Embryonic facial prominence (tissue), 1 donor: ENCODE data around the gene FAM120A.
"Not testable (repeated sequence)": the region's sequence is repeated elsewhere in the genome, so short reads cannot be mapped to it uniquely, and the experiment has no call there.

Source experiments
- DNase-seq: peaks from one replicate; pipeline ENCODE4 v3.0.0-alpha.2; 2016; ENCODE audit errors: extremely low spot score

FAM120A gene

DNA sequence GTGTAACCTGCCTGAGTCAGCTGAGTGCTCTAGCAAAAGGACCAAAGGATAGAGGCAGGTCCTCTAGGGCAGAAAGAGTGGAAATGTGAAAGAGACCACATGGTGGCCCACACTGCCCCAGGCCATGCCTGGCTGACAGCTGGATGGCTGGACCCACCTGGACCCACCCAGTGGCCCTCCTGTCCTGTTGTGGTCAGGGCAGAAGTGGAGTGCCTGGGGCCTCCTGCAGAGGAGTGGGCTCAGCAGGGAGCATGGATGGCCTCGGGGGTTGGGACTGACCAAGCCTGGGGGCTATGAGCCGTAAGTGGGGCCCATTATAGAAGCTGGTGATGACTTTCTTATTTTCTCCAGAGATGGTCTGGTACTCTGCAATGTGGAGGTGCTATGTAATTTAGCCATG lies 57.6 kb downstream of the FAM120A start:
- DNase-seq = no peak

DNA sequence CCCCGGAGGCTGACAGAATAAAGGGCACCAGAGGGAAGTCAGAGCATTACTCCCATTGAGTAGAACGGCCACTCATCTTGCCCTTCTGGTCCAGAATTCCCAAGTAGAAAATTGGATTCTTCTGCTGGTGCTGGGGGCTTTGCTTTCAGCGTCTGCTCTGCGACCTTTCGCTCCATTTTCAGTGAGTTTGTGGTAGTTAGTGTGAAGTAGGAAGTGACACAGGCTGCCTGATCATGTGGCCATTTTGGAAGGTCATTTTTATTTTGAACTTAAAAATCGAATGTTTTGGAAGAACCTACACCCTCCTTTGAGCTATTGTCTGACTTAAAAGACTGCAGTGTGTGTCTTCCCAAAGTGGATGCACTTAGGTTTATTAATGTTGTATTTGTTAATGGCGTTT lies 58.6 kb downstream of the FAM120A start:
- DNase-seq = no peak

DNA sequence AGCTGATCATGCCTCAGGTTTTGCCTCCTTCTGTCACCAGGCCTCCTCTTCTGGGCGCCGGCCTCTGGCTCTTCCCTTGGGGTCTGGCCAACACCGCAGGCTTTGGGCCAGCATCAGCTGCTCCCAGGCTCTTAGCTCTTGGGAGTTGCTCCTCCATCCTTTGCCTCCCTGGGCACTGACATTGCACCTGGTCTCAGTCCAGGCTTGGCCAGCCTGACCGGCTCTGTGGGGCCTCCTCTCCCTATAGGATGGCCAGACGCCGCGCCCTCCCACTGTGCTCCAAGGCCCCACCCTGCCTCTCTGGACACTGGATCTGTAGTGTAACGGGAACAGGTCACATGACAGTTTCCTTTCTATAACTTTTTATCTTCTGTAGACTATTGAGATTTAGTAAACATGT lies 59.7 kb downstream of the FAM120A start:
- DNase-seq = not testable (repeated sequence)

DNA sequence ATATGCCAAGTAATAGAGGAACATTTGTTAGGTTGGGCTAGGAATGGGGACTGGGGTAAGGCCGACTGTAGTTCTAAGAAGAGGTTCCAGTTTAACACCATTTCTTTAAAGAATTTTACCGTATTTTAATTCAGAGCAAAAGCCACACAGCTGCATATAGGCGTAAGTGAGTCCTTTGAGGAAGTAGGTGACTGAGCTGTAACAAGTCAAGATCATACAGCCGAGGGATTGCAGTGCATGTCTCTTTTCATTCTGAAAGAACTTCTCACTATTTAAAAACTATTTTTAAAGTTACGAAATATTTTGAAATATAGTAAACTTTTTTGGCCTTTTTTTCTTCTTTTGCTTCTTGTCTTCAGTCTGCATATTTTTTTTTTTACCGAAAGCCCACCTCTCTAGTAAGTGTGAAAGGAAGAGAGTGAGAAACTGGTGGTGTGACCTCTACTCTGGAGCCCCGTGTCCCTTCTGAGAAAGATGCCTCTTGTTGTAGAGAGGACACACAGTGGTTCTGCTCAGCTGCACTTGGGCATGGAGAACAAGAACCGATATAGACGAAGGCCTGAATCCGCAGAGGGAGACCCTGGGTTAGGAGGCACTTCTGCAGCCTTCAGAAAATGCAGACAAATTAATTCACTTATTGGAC lies 60.8 kb downstream of the FAM120A start:
- not testable (repeated sequence) for DNase-seq

DNA sequence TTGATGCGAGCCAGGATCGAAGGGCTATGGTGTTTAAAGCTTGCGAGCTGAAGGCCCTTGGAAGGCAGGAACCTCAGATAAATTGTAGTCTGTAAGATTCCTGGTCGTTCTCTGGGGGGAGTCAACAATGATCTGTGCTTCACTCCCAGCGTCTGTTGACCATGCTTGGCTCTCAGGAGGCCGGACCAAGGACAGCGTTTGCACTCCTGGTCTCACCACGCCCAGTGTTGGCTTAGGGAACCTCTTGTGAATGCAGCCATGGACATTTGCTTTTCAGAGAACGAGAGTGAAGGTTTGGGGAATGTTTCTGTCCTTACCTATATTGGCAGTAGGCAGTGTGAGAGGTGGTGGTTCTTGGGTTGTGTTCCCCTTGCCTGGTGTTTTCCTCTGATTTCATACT lies 62.1 kb downstream of the FAM120A start:
- no peak for DNase-seq

DNA sequence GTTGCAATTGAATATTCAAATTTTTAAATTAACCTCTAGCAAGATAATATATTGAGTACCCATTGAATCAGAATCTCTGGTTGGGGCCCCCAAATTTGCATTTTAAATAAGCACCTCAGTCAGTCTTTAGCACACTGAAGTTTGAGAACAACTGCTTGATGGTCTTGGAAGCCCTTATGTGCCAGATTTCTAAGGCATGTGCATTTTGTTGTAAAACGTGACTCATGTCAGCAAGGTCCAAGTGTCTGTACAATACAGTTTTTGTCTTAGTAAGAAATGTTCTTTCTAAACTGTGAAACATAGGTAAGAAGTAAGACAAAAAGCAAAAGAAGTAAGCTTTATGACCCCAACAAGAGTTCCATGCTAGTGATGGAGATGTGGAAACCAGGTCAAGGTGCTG lies 65.8 kb downstream of the FAM120A start:
- no peak for DNase-seq

DNA sequence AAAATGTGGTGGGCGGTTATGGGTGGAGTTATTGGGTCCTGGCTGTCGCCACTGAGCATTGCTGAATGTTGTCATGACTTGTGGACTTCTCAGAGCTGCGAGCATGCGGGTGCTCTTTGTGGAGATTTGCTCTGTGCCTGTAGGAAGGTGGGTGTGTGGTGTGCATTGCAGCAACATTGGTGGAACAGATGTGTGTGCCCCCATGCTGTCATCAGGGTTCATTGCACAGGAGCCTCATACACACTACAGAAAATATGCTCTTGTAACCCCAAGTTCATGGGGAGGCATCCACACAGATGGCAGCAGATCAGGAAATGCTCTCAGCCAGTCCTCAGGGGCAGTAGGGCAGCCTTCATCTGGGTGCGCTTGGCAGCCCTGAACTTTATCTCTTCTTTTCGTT lies 69.0 kb downstream of the FAM120A start:
- no peak for DNase-seq

DNA sequence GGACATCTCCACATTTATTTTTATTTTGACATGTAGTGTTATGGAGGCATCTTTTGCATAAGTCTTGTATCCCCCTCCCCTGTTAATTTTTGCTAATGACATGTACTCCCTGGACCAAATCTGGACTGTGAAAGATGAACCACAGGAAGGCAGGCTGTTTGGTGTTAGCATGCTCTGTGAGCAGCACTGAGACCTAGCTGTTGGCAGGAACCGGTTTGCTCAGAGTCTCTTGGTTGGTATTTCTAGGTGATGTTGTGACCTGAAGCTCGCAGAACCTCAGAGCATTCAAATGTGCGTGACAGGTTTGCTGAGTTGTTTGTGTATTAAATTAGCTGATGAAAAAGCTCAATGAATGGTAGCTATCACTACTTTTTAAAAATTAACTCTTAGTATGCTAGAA lies 71.3 kb downstream of the FAM120A start:
- no peak for DNase-seq

DNA sequence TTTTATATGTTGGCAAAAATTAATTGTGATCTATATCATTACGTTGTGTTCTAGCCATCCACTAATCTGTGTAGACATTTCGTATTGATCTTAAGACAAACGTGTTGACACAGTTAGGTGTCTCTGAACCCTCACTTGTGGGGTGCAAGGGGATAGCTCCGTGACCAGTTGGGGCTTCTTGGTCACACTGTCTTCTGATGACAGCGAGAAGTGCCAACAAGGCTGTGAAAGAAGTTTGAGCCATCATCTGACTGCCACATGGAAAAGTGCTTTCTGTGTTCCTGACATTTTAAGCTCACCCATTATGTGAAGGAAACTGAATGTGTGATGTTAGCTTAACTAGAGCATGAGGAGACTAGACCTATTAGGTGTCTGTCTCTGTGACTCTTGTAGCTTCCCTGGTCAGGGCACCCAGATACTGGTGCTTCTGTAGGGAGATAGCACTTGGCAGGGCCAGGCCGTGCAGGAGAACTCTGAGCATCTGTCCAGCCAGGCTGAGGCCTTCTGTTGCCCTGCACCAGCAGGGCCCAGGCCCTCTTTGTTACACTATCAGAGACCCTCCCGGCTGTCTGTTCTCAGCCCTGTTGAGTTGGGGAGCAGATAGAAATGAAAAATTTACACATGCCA lies 72.1 kb downstream of the FAM120A start:
- DNase-seq = no peak

DNA sequence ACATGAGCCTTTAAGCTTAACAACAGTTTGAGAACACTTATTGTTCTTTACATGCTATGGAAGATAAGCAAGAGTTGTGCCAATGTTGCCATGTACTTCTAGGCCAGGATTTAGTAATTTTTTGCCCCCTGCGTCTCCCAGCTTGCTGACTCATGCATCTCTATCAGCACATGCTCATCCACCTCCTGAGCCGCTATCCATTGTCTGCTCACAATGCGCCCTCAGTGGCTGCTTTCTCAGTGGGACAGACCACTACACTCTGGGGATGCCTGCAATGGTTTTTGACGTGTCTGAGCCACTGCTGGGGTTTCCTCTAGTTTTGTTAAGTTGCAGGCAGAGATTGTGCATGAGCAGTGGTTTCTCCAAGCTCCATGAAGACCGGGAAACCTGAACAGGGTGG lies 74.0 kb downstream of the FAM120A start:
- DNase-seq = no peak

DNA sequence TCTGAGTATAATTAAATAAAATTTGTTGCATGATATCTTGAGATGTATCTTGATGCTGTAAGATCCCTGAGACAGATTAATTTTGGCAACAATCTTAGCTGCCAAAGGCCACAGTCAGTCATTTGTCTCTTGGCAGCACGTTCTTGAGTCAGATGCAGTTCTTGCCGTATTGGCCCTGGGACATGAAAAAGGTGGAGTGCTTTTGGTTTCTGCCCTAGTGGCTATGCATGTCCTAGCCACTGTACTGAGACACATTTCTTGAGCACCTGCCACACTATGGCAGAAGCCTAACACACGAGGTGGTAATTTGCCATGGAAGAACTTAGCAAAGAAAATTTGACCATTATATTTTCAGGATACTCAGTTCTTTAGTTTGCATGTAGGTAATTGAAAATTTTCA lies 79.9 kb downstream of the FAM120A start:
- DNase-seq = no peak

DNA sequence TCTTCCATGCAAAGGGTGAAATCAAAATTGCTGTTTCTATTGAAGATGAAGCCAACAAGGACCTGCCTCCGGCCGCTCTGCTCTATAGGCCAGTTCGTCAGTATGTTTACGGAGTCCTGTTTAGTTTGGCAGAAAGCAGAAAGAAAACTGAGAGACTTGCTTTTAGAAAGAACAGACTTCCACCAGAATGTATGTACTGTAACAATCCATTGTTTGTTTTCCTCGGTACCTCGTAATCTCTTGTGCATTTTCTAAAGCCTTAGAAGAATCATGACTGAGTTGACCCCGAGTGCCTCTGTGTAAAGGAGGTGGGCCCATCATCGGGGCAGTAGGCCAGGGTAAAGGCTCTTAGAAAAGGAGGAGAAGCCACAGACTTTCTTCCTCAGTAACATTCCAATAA lies 80.7 kb downstream of the FAM120A start:
- no peak for DNase-seq

DNA sequence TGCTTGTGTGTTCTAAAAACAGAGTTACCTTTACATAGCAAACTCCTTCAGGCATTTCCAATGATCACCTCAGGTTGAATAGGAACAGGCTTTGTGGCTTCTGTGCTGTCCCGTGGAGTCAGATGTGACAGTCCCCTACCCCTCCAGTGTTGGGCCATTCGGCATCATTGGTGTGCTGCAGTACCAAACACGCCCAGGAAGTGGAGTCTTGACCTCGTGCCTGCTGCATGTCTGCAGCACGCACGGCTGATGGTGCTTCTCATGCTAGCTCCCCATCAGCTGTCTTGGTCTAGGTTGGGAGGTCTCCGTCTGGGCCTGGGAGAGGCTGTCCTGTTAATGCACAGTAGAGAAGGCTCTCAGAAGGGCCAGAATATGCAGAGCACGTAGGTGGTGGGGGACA lies 82.4 kb downstream of the FAM120A start:
- DNase-seq = no peak

DNA sequence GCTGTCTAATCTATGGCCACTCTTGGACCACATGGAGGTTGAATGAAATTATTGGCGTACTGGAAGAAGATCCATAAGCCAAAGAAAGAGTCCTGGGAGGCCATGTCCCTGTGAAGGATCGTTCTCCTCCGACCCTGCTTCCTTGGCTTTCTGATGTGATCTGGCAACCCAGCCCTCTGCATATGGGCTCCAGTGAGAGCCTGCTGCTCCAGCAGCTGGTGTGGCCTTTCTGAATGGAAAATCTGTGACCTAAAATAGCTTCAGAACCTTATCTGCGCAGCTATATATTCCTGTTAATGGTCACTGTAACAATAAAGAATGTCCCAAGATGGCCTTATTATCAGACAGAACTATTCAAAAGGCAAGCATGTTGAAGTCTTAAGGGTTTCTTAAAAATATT lies 84.7 kb downstream of the FAM120A start:
- DNase-seq = no peak

DNA sequence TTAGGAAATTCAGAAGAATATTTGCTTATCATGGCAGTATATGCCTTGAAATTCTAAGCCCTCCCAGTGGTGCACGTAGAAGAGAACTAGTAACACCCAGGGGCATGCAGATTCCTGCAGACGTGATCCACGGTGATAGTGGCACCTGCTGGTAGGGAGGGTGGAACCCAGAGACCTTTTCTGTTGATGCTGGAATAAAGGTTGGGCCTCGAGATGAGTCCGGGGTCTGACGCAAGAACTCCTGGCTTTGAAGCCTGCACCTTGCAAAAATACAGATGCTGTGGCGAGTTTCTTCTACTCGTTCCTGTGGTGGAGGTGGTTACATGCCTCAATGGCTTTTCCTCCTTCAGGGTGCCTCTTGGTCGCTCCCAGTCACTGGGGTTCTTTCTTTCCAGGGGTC lies 85.4 kb downstream of the FAM120A start:
- no peak for DNase-seq

DNA sequence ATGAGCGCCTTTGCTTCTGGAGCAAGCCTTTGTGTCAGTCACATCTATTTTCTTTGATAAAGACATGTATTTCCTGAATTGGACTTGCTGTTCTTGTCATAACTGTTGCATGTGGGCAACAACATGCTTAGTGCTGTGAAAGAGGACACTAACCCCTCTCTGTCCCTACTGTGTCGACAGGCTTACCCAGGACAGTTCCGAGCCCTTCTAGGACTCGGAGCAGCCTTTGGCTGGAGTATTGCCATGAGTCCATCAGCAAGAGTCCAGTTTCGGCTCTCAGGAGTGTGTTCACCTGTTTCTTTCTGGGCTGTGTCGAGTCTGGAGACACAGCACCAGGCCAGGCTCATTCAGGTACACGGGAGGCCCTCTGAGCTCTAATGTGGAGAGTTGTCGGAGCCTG lies 88.8 kb downstream of the FAM120A start:
- no peak for DNase-seq

DNA sequence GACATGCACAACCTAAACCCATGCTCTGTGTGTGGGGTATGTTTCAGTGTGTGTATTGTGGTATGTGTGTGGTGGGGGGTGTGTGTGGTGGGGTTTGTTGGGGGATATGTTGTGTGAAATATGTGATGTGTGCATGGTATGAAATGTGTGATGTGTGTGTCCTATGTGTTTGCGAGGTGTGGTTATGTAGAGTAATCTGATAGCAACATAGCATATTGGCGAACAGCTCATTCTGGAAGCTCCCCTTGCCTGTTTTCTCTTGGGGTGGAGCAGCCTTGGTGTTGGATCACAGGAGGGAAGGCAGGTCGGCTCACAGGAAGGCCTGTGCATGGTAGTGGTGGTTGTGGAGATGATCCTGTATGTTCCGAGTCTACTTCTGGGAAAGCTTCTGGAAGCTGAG lies 89.5 kb downstream of the FAM120A start:
- no peak for DNase-seq

DNA sequence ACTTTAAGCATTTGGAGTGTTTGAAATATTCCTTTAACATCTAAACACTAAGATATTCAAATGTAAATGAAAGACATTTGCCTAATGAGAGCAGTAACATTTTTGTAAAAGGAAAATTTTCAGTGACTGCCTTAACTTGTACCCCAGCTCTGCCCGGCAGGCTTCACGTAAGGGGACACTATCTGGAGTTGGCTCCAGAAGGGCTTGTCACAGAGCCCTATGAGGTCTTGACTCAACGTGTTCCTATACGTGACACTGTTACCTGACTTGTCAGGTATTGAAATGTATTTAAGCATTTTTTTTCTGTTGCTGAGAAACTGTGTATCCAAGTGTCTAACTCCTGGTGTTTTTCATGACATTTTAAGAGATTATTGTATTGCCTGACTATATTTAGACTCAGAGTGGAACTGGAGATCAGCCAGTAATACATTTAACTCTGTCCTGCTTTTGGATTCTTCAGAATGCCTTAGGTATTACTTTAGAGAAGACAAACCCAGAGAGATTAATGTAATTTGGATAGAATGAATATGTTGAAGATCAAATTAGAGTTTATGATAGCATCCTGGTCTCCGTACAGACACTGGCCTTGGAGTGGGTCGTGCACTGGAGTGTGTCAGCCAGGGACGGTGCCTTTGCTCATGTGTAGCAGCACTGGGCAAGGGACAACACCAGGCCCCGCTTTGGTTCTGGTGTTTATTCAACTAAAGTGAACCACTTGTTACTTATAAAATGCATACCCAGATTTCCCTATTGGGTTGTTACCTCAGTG lies 90.3 kb downstream of the FAM120A start:
- no peak for DNase-seq

DNA sequence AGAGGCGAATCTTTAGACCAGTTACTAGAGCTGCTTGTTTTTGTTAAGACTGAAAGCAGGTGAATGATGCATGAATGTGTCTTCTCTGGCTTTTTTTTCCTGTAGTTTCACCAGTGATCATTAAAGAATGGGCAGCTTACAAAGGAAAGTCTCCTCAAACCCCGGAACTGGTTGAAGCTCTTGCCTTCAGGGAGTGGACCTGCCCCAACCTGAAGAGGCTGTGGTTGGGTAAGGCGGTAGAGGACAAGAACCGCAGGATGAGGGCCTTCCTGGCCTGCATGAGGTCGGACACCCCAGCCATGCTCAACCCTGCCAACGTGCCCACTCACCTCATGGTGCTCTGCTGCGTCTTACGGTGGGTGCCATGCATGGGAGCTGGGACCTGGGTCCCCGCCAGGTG lies 91.6 kb downstream of the FAM120A start:
- no peak for DNase-seq

DNA sequence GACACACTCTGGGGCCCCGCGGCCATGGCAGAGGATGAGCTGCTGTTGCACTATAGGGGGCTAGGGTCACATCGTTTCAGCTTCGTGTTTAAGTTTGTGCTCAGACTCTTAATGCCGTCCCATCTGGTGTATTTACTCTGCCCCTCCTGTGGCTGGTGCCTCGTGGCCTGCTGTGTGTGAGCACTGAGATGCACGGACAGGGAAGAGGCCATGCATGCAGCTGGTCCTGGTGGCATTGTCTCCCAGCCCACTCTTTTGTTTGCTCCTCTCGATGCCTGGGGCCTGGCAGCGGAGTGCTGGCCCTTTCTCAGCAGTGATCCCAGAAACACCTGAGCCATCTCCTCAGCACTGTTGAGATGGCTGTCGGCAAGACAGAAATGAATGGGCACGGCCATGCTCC lies 94.9 kb downstream of the FAM120A start:
- DNase-seq = no peak

DNA sequence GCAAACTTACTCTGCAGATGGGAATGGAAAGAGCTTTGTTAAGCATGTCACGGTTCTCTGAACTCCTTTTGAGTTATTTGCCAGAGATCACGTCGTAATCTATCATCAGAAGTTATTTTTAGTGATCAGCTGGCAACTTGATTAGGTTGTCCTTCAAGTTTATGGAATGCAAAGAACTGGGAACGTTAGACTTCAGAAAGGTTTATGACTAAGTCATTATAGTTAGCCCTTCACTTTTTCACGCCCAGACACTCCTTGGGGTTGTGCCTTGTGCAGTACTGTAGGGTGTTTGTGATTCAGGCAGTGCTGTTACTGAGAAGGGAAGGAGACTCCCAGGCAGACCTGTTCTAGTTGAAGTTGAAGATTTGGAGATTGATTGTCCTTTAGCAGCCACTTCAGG lies 98.1 kb downstream of the FAM120A start:
- DNase-seq = peak; percentile 21

DNA sequence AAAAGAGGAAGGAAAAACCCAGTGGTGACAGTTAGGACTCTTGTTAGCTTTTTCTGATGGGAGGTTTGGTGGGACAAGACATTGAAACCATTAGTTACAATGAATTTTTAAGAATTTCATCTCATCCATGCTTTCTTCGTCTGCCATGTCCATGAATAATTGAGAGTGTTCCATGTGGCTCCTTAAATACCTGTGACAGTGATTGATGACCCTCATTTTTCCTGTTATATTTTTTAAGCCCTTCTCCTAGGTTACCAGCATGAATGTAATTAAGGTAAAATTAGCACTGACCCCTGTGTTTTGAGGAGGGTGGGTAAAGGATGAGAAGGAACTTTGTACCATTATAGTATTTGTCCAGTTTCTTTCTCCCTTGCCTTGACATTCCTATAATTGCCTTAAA lies 101.4 kb downstream of the FAM120A start:
- DNase-seq = no peak

DNA sequence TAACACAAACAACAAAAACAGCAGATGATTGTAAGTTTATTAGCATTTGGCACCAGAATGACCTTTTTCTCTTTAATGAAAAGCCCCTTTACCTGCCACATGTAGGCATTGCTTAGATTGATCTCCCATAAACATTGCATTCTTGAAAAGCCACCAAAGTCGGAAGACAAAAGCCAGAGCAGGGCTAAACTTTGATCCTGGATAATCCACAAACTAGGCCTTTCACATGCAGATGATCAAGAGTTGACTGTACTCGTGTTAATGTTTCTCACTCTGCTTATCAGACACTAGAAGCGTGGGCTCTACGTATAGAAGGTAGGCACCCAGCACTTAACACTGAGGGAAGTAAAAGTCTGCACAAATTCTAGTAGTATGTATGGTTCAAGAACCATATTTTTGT lies 103.9 kb downstream of the FAM120A start:
- no peak for DNase-seq
